ENCODE results near the gene RHBDL1. TPM values are rescaled to one million over a fixed set of nuclear protein-coding genes. Genes with fewer than 3 reads are reported as not detected.

RHBDL1 gene
- total and polyA plus RNA-seq, 10 of the 15 experiments (the other 5 are each of a cell fraction or from before 2014, with no cell fraction given), result 0.04 to 1.3 (median 0.65) TPM; not detected in 5

DNA sequence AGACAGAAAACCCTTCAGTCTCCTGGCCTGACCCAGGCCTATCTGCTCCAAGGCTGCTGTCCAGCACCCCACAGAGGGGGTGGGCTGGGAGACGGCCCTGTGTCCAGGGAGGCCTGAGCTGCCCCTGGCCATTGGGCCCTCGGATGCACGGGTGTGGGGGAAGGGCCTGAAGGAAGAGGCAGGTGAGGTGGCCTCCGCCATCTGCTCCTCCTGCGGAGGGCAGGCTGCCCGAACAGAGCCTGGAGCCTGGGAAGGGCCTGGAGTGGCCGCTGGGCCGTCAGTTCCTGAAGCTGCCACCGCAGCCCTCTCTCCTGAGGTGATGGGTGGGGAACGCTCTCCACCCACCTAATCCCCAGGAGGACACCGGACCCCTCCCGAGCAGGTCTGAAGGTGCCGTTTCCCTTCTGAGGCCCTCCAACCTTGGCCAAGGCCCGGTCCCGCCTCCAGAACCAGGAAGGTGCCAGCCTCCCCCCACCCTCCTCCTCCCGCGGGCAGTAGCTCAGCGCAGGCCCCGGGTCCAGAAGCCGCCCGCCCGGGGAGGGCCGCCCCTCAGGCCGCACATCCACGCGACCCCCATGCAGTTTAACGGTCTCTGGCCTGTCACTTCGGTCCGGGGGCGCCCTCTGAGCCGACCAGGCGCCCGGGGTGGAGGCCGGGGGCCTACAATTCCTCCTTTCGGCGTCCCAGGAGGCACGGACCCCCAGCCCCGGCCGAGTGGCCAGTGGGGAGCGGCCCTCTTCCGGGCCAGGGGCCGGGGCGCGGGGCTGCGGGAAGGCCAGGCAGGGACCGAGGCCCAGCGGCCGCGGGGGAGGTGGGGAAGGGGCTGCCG is 29.3 kb downstream of the RHBDL1 start:
- H3K79me2 ChIP-seq (ENCODE audit: control insufficient read depth, insufficient read depth, low read length), result no peaks in the 10 kb centered on the region
- H2AFZ ChIP-seq (ENCODE audit: control insufficient read depth, low read depth, low read length), result no peak overlapping the region
- POLR2A ChIA-PET, result no interaction called here
- no peak for DNase-seq (ENCODE audit: low read depth, low spot score)
- H3K9ac ChIP-seq (ENCODE audit: control insufficient read depth, insufficient read depth, low read length), result no peak overlapping the region
- TF ChIP-seq, protein P1, sequence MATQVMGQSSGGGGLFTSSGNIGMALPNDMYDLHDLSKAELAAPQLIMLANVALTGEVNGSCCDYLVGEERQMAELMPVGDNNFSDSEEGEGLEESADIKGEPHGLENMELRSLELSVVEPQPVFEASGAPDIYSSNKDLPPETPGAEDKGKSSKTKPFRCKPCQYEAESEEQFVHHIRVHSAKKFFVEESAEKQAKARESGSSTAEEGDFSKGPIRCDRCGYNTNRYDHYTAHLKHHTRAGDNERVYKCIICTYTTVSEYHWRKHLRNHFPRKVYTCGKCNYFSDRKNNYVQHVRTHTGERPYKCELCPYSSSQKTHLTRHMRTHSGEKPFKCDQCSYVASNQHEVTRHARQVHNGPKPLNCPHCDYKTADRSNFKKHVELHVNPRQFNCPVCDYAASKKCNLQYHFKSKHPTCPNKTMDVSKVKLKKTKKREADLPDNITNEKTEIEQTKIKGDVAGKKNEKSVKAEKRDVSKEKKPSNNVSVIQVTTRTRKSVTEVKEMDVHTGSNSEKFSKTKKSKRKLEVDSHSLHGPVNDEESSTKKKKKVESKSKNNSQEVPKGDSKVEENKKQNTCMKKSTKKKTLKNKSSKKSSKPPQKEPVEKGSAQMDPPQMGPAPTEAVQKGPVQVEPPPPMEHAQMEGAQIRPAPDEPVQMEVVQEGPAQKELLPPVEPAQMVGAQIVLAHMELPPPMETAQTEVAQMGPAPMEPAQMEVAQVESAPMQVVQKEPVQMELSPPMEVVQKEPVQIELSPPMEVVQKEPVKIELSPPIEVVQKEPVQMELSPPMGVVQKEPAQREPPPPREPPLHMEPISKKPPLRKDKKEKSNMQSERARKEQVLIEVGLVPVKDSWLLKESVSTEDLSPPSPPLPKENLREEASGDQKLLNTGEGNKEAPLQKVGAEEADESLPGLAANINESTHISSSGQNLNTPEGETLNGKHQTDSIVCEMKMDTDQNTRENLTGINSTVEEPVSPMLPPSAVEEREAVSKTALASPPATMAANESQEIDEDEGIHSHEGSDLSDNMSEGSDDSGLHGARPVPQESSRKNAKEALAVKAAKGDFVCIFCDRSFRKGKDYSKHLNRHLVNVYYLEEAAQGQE (IDR thresholded peaks at IDR 0.05; ENCODE audit: low read depth, low read length), result 0 out of 2 replicates have a peak, but pooled peaks have one; percentile 19
- TF ChIP-seq, protein P2, sequence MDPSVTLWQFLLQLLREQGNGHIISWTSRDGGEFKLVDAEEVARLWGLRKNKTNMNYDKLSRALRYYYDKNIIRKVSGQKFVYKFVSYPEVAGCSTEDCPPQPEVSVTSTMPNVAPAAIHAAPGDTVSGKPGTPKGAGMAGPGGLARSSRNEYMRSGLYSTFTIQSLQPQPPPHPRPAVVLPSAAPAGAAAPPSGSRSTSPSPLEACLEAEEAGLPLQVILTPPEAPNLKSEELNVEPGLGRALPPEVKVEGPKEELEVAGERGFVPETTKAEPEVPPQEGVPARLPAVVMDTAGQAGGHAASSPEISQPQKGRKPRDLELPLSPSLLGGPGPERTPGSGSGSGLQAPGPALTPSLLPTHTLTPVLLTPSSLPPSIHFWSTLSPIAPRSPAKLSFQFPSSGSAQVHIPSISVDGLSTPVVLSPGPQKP (IDR thresholded peaks at IDR 0.05; ENCODE audit: low read depth, low read length), result no peak
- TF ChIP-seq HDAC6 (IDR thresholded peaks at IDR 0.05; ENCODE audit: unreplicated experiment), result no peak
- no peak for FAIRE-seq
- SMC1A ChIA-PET (ENCODE audit: uncharacterized antibody, unreplicated experiment), result interaction anchor here (0.6 kb wide), 1 partner anchor 80 kb away, joined by 3 read pairs; no protein-coding TSS in a partner anchor
- intact Hi-C loops (cut with micrococcal nuclease; ENCODE audit: unreplicated experiment), result no loop called here
- peaks cover 0 to 11% of the 10 kb centered on the region in 2 experiments; a peak in 2 of 4 replicates for H3K27me3 ChIP-seq (replicated peaks in 1 of 2; ENCODE audit: control insufficient read depth in 2 of 2, insufficient read depth in 2 of 2, low read length in 1 of 2)
- H3K4me1 ChIP-seq (ENCODE audit: control insufficient read depth, insufficient read depth, low read length), result no peaks in the 10 kb centered on the region
- H3K4me3 ChIP-seq, result no peak overlapping the region
- H4K20me1 ChIP-seq (ENCODE audit: control insufficient read depth, insufficient read depth), result no peaks in the 10 kb centered on the region
- RAD21 ChIA-PET (ENCODE audit: unreplicated experiment), result no interaction called here
- no TSS peak for BruUV-seq (replicated peaks)
- WGBS (ENCODE audit: insufficient coverage, insufficient replicate concordance, low lambda C conversion rate, missing lambda C conversion rate), result 43% methylated on average over 33 of the region's 50 CpGs
- ATAC-seq, result no peak
- CTCF ChIA-PET, result no interaction called here
- in situ Hi-C loops (cut with MboI), result no loop called here
- H3K4me2 ChIP-seq (ENCODE audit: control insufficient read depth, insufficient read depth), result no peak overlapping the region
- H3K27ac ChIP-seq (ENCODE audit: control insufficient read depth, insufficient read depth), result no peak overlapping the region
- H3K9me3 ChIP-seq (replicated peaks; ENCODE audit: control insufficient read depth, insufficient read depth, low read length), result no peaks in the 10 kb centered on the region
- H3K36me3 ChIP-seq (ENCODE audit: control insufficient read depth in 2 of 2, insufficient read depth in 2 of 2, low read length in 1 of 2), result no peaks in the 10 kb centered on the region
